ENCODE measurements around the gene DMRTC1. TPM values are rescaled to one million over a fixed set of nuclear protein-coding genes. Genes with fewer than 3 reads are reported as not detected.
"Not testable (repeated sequence)": the region's sequence is repeated elsewhere in the genome, so short reads cannot be mapped to it uniquely, and the experiment has no call there.

Gene DMRTC1, protein sequence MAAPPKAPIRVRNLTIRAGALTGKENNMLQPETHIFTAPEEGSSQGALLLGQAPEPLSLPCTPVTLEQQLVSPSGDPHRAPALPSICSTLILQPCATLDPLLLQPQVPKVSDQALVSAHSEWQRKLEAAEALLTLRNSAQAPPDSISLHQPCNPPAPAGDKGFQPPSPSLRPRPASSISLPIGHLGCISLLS
- polyA plus RNA-seq (2013, experiment 1 of 2; ENCODE audit: insufficient read length) = not detected
- not detected for polyA plus RNA-seq (2013, experiment 2 of 2; ENCODE audit: insufficient read length)

DNA sequence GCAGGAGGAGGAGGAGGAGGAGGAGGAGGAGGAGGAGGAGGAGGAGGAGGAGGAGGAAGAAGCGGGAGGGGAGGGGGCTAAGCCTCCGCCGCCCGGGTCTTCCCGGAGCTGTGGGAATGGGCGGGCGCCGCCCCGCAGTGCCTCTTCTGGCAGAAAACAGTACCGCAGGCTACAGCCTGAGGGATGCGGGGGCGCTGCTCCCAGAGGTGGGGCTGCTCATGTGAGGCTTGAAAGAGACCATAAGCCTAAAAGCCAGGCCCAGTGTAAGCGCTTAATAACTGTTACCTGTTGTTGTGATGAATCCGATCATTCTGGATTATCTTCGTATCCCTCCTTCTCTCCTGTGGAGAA is at the start of gene DMRTC1:
Gene DMRTC1 (minus strand): TSS at position 19 of the 351 bp plus-strand sequence. CDS start 68,143 bp downstream, outside the sequence.
- DNase-seq = not testable (repeated sequence)

DNA sequence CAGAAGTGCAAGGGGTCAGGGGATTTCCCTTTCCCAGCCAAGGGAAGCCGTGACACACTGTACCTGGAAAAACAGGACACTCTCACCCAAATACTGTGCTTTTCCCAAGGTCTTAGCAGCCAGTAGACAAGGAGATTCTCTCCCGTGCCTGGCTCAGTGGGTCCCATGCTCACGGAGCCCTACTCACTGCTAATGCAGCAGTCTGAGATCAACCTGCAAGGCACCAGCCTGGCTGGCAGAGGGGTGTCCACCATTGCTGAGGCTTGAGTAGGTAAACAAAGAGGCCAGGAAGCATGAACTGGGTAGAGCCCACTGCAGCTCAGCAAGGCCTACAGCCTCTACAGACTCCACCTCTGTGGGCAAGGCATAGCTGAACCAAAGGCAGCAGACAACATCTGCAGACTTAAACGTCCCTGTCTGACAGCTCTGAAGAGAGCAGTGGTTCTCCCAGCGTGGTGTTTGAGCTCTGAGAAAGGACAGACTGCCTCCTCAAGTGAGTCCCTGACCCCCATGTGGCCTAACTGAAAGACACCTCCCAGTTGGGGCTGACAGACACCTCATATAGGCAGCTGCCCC is 37.3 kb upstream of the DMRTC1 start:
- DNase-seq = not testable (repeated sequence)

DNA sequence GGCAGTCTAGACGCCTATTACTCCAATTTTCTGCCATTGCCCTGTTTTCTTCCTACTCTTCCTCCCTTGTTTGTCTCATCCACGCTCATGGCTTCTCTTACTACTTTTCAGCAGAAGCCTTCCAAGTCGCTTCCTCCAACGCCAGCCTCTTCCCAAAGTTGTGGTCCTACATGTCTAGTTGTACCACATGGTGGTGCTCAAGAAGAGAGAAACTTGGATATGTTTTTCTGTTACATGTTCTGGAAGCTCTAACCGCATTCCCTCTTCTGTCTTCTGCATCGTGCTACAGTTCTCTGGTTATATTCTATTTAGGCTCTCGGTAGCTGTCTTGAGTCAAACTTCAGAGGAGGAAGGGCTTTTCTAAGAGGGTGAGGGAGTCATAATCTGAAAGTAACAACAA is 31.2 kb upstream of the DMRTC1 start:
- not testable (repeated sequence) for DNase-seq

GRCh38 chrX:72971859-72972258 is 28.2 kb upstream of the DMRTC1 start:
- not testable (repeated sequence) for DNase-seq

- not testable (repeated sequence) for DNase-seq
These were observed 16.3 kb upstream of the DMRTC1 start for GRCh38 chrX:72959971-72960370.

DNA sequence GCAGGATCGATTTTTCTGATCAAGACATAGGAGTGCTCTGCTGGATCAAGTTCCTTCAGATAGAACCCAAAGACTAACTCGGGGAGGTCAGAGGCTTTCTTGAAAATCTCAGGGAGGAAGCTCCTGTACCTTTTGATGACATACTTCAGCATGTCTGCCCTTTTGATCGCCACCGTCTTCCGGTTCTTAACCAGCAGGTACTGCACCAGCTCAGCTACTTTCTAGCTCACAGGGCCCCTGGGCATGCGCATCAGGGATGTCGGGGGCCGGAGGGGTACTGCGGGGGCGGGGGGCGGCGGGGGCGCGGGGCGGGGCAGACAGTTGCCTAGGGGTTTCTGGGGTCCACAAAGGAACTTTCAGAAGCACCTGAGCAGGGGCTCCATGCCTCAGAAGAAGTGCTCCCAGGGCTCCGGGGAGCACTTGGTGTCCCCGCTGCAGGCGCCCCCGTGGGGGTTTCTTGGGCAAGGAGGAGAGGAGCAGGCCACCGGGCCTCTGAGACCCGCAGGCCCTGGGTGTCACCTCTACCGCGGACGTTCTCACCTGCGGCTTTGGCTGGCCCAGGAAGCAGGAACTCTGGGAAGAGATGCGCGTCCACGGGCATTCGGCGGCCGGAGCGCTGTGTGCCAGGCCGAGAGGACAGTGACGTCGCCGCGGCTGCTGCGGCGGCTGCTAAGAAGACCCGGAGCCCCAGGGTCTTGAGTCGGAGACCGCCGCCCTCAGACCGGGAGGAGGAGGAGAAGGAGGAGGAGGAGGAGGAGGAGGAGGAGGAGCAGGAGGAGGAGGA is 410 bp downstream of the DMRTC1 start:
- not testable (repeated sequence) for DNase-seq

DNA sequence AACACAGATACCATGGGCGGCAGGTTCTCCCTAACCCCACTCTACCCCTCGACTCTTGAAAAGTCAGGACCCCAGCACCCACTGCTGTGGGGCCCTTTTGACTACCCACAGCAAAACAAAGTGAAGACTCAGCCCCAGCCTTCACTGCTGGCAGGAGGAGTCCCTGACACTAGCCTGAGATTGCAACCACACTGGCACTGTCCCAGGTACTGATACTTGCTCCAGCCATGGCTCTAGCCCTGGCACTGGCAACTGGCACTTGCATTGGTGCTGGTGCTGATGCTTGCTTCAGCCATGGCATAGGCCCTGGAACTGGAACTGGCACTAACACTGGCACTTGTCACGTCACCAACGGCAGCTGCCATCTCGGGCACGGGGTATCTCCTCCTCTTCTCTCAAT is 1.4 kb downstream of the DMRTC1 start:
- DNase-seq = not testable (repeated sequence)

DNA sequence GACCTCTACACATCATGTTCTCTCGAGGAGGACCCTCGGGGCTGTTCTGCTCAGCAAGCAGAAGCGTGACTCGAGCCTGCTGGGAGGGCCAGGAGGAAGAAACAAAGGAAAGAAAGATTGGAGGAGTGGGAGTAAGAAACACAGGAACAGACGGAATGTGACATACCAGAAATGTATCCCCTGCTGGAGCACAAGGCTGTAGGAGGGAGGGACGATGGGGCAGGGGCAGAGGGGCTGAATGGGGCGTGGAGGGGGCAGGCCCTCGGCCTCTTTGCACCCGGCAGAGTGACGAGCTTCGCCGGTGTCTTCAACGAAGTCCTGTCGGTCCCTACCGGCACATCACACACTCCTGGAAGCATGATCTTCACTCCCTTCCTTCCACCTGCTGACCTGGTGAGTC is 5.7 kb downstream of the DMRTC1 start, which contains the start of gene FAM236A:
Gene FAM236A (plus strand): TSS at position 301 of the 400 bp plus-strand sequence. CDS start 57 bp downstream, at position 358.
- DNase-seq = not testable (repeated sequence)

DNA sequence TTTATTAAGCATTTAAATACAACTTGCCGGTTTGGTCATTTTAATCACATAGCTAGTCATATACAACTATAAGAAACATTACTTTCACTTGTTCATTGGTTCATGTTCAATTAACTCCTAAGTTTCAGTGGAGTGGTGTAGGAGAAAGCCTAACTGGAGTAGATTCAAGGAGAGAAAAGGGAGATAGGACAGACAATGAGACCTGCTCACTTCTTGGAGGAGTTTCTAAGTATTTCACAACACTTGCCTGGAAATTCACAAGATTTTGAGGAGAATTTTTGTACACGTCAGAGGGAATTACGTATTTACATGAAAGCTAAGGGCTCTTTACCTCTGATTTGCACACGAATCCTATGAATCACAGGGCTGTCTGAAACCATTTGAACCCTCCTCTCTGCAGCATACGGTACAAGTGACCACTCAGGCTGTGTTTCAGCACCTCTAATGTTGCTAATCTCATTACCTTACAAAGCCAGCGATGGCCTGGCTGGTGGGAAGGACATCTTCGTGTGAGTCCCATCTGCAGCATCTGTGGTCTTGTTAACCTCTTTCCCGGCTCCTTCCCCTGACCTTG is 6.7 kb downstream of the DMRTC1 start:
- not testable (repeated sequence) for DNase-seq

GRCh38 chrX:72936455-72936854 is 7.2 kb downstream of the DMRTC1 start:
- not testable (repeated sequence) for DNase-seq

DNA sequence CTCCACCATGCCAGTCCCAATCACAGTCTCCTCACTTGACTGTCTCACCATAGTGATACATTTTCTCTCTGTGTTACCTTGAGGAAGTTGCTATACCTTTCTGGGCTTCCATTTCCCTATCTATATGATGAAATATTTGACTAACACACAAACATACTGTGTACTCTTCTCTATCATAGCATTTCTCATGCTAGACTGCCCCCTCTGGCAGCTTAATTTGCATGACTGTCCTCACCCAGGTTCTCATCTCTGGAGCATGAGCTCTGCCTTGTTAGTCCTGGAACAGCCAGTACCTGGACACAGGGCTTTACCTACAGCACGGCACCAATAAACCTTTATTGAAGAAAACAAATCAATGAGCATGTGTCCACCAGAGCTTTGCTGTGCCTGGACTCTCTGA is 11.4 kb downstream of the DMRTC1 start:
- DNase-seq = not testable (repeated sequence)

DNA sequence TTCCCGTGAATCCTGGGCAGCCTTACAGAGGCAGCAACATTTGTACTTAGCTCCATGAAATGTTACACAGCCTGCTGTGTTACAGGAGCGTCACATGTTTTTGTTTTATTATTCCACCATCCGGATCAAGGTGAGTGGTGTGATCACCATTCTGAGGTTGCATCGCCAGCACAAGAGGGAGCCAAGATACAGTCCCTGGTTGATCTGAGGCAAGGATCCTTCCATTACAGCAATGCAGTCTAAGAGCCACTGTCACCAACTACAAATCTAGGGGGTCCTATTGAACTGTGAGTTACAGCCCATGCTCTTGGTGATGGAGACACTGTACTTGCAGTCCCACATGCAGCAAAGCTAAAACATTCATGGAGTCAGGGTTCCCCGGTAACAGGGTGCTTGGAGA is 27.5 kb downstream of the DMRTC1 start:
- DNase-seq = not testable (repeated sequence)

GRCh38 chrX:72912315-72912714 is 31.3 kb downstream of the DMRTC1 start, which contains the start of gene FAM236C:
Gene FAM236C (plus strand): TSS chrX:72912615. CDS start chrX:72912715, 100 bp downstream.
- DNase-seq = not testable (repeated sequence)

DNA sequence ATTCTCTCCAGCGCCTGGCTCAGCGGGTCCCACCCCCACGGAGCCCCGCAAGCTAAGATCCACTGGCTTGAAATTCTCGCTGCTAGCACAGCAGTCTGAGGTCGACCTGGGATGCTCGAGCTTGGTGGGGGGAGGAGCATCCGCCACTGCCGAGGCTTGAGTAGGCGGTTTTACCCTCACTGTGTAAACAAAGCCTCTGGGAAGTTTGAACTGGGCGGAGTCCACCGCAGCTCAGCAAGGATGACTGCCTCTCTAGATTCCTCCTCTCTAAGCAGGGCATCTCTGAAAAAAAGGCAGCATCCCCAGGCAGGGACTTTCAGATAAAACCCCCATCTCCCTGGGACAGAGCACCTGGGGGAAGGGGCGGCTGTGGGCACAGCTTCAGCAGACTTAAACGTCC is 53.9 kb downstream of the DMRTC1 start:
- DNase-seq = not testable (repeated sequence)

GRCh38 chrX:72882898-72883297 is 60.7 kb downstream of the DMRTC1 start:
- DNase-seq = not testable (repeated sequence)

- not testable (repeated sequence) for DNase-seq
These were observed 106.1 kb downstream of the DMRTC1 start for GRCh38 chrX:72837532-72837931.

DNA sequence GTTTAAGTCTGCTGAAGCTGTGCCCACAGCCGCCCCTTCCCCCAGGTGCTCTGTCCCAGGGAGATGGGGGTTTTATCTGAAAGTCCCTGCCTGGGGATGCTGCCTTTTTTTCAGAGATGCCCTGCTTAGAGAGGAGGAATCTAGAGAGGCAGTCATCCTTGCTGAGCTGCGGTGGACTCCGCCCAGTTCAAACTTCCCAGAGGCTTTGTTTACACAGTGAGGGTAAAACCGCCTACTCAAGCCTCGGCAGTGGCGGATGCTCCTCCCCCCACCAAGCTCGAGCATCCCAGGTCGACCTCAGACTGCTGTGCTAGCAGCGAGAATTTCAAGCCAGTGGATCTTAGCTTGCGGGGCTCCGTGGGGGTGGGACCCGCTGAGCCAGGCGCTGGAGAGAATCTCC is 112.9 kb downstream of the DMRTC1 start:
- not testable (repeated sequence) for DNase-seq
